Erythroblast (primary cell): Measurements from ENCODE around the gene AMPH.

Experiments used
- GATA1 ChIP-seq: IDR thresholded peaks from 2 replicates; pipeline ENCODE4 v1.6.1; 2011; ENCODE audit warnings: low read depth, mild to moderate bottlenecking, control low read depth, low read length, moderate library complexity
- POLR2A ChIP-seq: IDR thresholded peaks from 2 replicates; pipeline ENCODE4 v1.6.1; 2011; ENCODE audit warnings: mild to moderate bottlenecking, low read length

DNA sequence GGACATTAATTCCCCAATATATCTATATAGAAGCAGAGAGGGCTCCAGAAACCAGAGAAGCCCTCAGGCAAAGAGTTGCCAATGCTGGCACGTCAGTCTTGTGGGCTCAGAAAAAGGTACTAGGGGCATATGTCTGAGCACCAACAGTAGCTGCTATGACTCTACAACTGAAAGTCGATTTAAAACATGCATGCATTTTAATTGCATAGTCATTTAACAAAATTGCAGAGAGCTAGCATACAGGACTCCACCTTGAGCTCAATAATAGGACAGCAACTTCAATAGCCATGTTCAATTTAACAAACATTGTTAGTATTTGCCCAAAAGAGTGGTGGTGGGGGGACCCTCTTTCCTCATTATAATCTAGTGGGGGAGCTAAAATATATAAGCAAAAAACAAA, 126.5 kb downstream of the AMPH start:
- no peak for TF ChIP-seq POLR2A
- TF ChIP-seq GATA1 = no peak
